GM12878 (cell line): ENCODE results near the gene EIF4E2. TPM values are rescaled to one million over a fixed set of nuclear protein-coding genes. Genes with fewer than 3 reads are reported as not detected.

Source experiments
- ATF2 ChIP-seq: IDR thresholded peaks from 2 replicates; pipeline ENCODE4 v1.6.1; 2012; ENCODE audit warnings: low read length, inconsistent platforms
- BMI1 ChIP-seq: fragments of 450-650 bp; IDR thresholded peaks from 2 replicates; pipeline ENCODE4 v1.6.1; 2016; ENCODE audit warnings: mild to moderate bottlenecking, moderate library complexity, borderline replicate concordance
- CREM ChIP-seq: IDR thresholded peaks from 2 replicates; pipeline ENCODE4 v1.6.1; 2014; ENCODE audit warnings: antibody characterized with exemption, low read depth
- ELK1 ChIP-seq: IDR thresholded peaks from 2 replicates; pipeline ENCODE4 v1.6.1; 2012; ENCODE audit warnings: low read depth, low read length, improper control_type of control experiment
- EP300 ChIP-seq, 2 experiments: fragments of 150-350 bp in 1 of 2; IDR thresholded peaks; 2 replicates each; pipeline ENCODE4 v1.6.1; 2011 to 2012; ENCODE audit warnings: low read depth in 2 of 2, low read length in 2 of 2, borderline replicate concordance in 1 of 2, improper control_type of control experiment in 1 of 2, inconsistent platforms in 1 of 2; ENCODE audit not compliant: control insufficient read depth in 1 of 2
- ETV6 ChIP-seq, 2 experiments: fragments of 450-650 bp in 1 of 2; IDR thresholded peaks in 1 of 2; conservative IDR thresholded peaks in 1 of 2; 2 replicates each; pipeline ENCODE4 v1.6.1; 2014; ENCODE audit warnings: antibody characterized with exemption in 1 of 2, borderline replicate concordance in 1 of 2, low read depth in 1 of 2, mild to moderate bottlenecking in 1 of 2, moderate library complexity in 1 of 2
- HCFC1 ChIP-seq: fragments of 150-350 bp; IDR thresholded peaks from 2 replicates; pipeline ENCODE4 v1.6.1; 2014; ENCODE audit warnings: low read length
- HSF1 ChIP-seq: fragments of 150-350 bp; IDR thresholded peaks from 2 replicates; pipeline ENCODE4 v1.6.1; 2014; ENCODE audit warnings: mild to moderate bottlenecking, low read depth, low read length
- IKZF1 ChIP-seq: fragments of 450-650 bp; conservative IDR thresholded peaks from 2 replicates; pipeline ENCODE4 v1.6.1; 2017; ENCODE audit warnings: antibody characterized with exemption, mild to moderate bottlenecking
- KAT2A ChIP-seq: conservative IDR thresholded peaks from 2 replicates; pipeline ENCODE4 v1.6.1; 2011; ENCODE audit warnings: low read depth, low read length; ENCODE audit not compliant: control insufficient read depth
- NFYA ChIP-seq: IDR thresholded peaks from 2 replicates; pipeline ENCODE4 v1.6.1; 2011; ENCODE audit warnings: low read depth, mild to moderate bottlenecking, low read length, improper control_type of control experiment, borderline replicate concordance
- PAX5 ChIP-seq: IDR thresholded peaks from 2 replicates; pipeline ENCODE4 v1.6.1; 2011; ENCODE audit warnings: low read depth, low read length, borderline replicate concordance
- POU2F2 ChIP-seq: IDR thresholded peaks from 3 replicates; pipeline ENCODE4 v1.6.1; 2011; ENCODE audit warnings: low read depth, mild to moderate bottlenecking, low read length, borderline replicate concordance
- REST ChIP-seq: IDR thresholded peaks from 2 replicates; pipeline ENCODE4 v1.6.1; 2012; ENCODE audit warnings: mild to moderate bottlenecking, low read depth, low read length
- SIN3A ChIP-seq: IDR thresholded peaks from 2 replicates; pipeline ENCODE4 v1.6.1; 2012; ENCODE audit warnings: low read depth, low read length, improper control_type of control experiment
- WRNIP1 ChIP-seq: IDR thresholded peaks from 2 replicates; pipeline ENCODE4 v1.6.1; 2011; ENCODE audit warnings: low read depth, low read length, improper control_type of control experiment, borderline replicate concordance
- ZBTB33 ChIP-seq: fragments of 450-650 bp; IDR thresholded peaks from 2 replicates; pipeline ENCODE4 v1.6.1; 2017; ENCODE audit warnings: mild to moderate bottlenecking
- ZNF384 ChIP-seq: IDR thresholded peaks from 2 replicates; pipeline ENCODE4 v1.6.1; 2012; ENCODE audit warnings: low read depth, mild to moderate bottlenecking, low read length, improper control_type of control experiment, borderline replicate concordance
- ZNF622 ChIP-seq: fragments of 450-650 bp; IDR thresholded peaks from 2 replicates; pipeline ENCODE4 v1.6.1; 2017; ENCODE audit warnings: mild to moderate bottlenecking, inconsistent platforms
- polyA plus RNA-seq, 11 experiments: library from polyadenylated mRNA; depleted of rRNA in 4 of 11; unstranded in 6 of 11; stranded (reverse) in 5 of 11; fragments of >200 nt; fragmentation: Nextera tagmentation in 4 of 11; fragmentation: Illumina TruSeq in 1 of 11; extraction: Ambion mirVana in 4 of 11; extraction: Trizol in 1 of 11; gene quantifications; 1 replicate in 1 of 11; 2 replicates in 10 of 11; pipeline versions ENCODE4 v1.2.1 to v1.2.3, GENCODE V29; 2011 to 2016; ENCODE audit warnings: inconsistent platforms in 2 of 11, missing spikeins in 2 of 11, low read depth in 1 of 11
- total RNA-seq, 4 experiments: library from RNA; depleted of rRNA in 3 of 4; stranded (reverse); fragments of >200 nt in 3 of 4; fragmentation: Illumina TruSeq in 1 of 4; extraction: Trizol in 1 of 4; gene quantifications; 2 replicates each; pipeline versions ENCODE4 v1.2.1 to v1.2.3, GENCODE V29; 2013 to 2021

EIF4E2 gene
- total and polyA plus RNA-seq, 10 of the 15 experiments (the other 5 are each of a cell fraction or from before 2014, with no cell fraction given) = 56.1 to 158 (median 110) TPM

- TF ChIP-seq ELK1 = peak; percentile 94
- TF ChIP-seq CREM = peak; percentile 65
- TF ChIP-seq REST = peak; percentile 55
- peak; percentile 62; the same call in 1 of the 3 replicates for TF ChIP-seq POU2F2
- TF ChIP-seq SIN3A = no peak; the same call in 1 of the 2 replicates
- no peak for TF ChIP-seq BMI1
- TF ChIP-seq EP300 (IDR thresholded peaks at IDR 0.05; ENCODE audit: borderline replicate concordance in 1 of 2, control insufficient read depth in 1 of 2, low read depth in 2 of 2, low read length in 2 of 2) = no peak
- peak; percentile 97 for TF ChIP-seq IKZF1
- TF ChIP-seq HSF1 = no peak
- no peak for TF ChIP-seq ZNF384
- peak; percentile 67; the same call in 1 of the 2 replicates for TF ChIP-seq PAX5
- TF ChIP-seq KAT2A = no peak
- no peak for TF ChIP-seq ZBTB33
- peak; percentile 80 for TF ChIP-seq HCFC1
- TF ChIP-seq WRNIP1 = 0 out of 2 replicates have a peak, but pooled peaks have one; percentile 37
- TF ChIP-seq ZNF622 = no peak
- no peak for TF ChIP-seq ATF2
- no peak; a peak in 2 of 4 replicates for TF ChIP-seq ETV6 (conservative IDR thresholded peaks at IDR 0.05 in 1 of 2, IDR thresholded peaks at IDR 0.05 in 1 of 2; ENCODE audit: borderline replicate concordance in 1 of 2, low read depth in 1 of 2)
- no peak for TF ChIP-seq NFYA
Measured at GRCh38 chr2:232550354-232551249, at the start of gene EIF4E2, which contains the start of gene TIGD1 (continued).
